ENCODE data around the gene IL27RA. TPM values are rescaled to one million over a fixed set of nuclear protein-coding genes. Genes with fewer than 3 reads are reported as not detected.

IL27RA gene
- total RNA-seq, 1 experiment from 2014 or later = 18.3 TPM

DNA sequence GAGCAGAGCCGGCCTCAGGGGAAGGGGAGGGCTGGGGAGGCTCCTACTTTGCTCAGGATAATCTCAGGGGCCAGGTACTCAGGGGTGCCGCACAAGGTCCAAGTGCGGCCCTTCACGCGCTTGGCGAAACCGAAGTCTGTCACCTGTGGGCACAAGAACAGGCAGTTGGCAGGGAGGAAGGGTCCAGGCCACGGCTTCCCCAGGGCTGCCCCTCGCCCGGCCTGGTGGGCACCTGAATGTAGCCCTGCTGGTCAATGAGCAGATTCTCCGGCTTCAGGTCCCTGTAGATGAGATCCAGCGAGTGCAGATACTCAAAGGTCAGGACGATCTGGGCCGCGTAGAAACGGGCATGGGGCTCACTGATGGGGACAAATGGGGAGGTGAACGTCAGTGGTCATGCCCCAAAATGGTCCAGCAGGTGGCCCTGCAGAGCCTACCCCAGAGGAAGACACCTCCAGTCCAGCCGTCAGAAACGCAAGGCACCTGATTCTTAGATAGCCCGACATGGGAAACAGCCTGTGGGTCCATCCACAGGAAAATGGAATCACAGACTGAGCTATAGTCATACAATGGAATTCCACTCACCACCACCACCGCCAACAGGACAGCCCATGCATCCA is 66.1 kb downstream of the IL27RA start:
- intact Hi-C loops (cut with micrococcal nuclease) = no loop called here
- peak; percentile 64 for ATAC-seq
- TF ChIP-seq RAD21 (IDR thresholded peaks at IDR 0.05; ENCODE audit: low read depth) (peak; percentile 30; the same call in 1 of the 2 replicates), ZFX (IDR thresholded peaks at IDR 0.05) (no peak)
- TF ChIP-seq, protein P1, sequence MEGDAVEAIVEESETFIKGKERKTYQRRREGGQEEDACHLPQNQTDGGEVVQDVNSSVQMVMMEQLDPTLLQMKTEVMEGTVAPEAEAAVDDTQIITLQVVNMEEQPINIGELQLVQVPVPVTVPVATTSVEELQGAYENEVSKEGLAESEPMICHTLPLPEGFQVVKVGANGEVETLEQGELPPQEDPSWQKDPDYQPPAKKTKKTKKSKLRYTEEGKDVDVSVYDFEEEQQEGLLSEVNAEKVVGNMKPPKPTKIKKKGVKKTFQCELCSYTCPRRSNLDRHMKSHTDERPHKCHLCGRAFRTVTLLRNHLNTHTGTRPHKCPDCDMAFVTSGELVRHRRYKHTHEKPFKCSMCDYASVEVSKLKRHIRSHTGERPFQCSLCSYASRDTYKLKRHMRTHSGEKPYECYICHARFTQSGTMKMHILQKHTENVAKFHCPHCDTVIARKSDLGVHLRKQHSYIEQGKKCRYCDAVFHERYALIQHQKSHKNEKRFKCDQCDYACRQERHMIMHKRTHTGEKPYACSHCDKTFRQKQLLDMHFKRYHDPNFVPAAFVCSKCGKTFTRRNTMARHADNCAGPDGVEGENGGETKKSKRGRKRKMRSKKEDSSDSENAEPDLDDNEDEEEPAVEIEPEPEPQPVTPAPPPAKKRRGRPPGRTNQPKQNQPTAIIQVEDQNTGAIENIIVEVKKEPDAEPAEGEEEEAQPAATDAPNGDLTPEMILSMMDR (IDR thresholded peaks at IDR 0.05 in 2 of 3, conservative IDR thresholded peaks at IDR 0.05 in 1 of 3; ENCODE audit: borderline replicate concordance in 1 of 3, insufficient read depth in 1 of 3, low read depth in 2 of 3, low read length in 2 of 3) = peak; percentile 10 to 32 (median 32); a peak in 3 of 6 replicates

GRCh38 chr19:14101003-14101545 is 69.5 kb downstream of the IL27RA start:
- RAD21 ChIA-PET (ENCODE audit: low non-redundant PET in 1 of 2, low total read pairs in 2 of 2, uncharacterized antibody in 2 of 2, unreplicated experiment in 2 of 2) = no interaction called here
- no peak overlapping the region for H3K27ac ChIP-seq (ENCODE audit: low read depth, low read length)
- no peaks in the 10 kb centered on the region for H4K20me1 ChIP-seq (ENCODE audit: insufficient read depth)
- DNase-seq (ENCODE audit: low read depth, low spot score) (no peak), ATAC-seq (no peak)
- no peak overlapping the region for H3K4me3 ChIP-seq (replicated peaks in 1 of 2; ENCODE audit: low read depth in 1 of 2, low read length in 2 of 2)
- CTCF ChIA-PET = no interaction called here
- no peaks in the 10 kb centered on the region for H3K79me2 ChIP-seq (ENCODE audit: insufficient read depth, low read length)
- intact Hi-C loops (cut with micrococcal nuclease) = no loop called here
- H3K9me2 ChIP-seq (ENCODE audit: insufficient read depth) = no peaks in the 10 kb centered on the region
- peaks cover 8 to 18% of the 10 kb centered on the region in 2 experiments for H3K36me3 ChIP-seq (ENCODE audit: control insufficient read depth in 1 of 2, insufficient read depth in 2 of 2, low read length in 2 of 2)
- 0 out of 4 replicates have a peak, but pooled peaks cover 0 to 4% of the 10 kb centered on the region in 2 experiments for H3K4me1 ChIP-seq (ENCODE audit: control insufficient read depth in 1 of 2, insufficient read depth in 2 of 2, low read length in 2 of 2)
- H3K27me3 ChIP-seq (ENCODE audit: insufficient read depth, low read length) = no peaks in the 10 kb centered on the region
- H3K4me2 ChIP-seq (ENCODE audit: low read length) = no peak overlapping the region
- TF ChIP-seq ZFX (IDR thresholded peaks at IDR 0.05) (no peak), ATF3 (IDR thresholded peaks at IDR 0.05) (no peak), POLR2AphosphoS5 (IDR thresholded peaks at IDR 0.05; ENCODE audit: low read depth, low read length) (no peak), EZH2phosphoT487 (IDR thresholded peaks at IDR 0.05; ENCODE audit: borderline replicate concordance) (no peak)
- BruUV-seq (replicated peaks) = no TSS peak
- POLR2A ChIA-PET = no interaction called here
- H3K9me3 ChIP-seq (ENCODE audit: control insufficient read depth in 1 of 2, insufficient read depth in 1 of 2, low read depth in 1 of 2, low read length in 2 of 2) = no peaks in the 10 kb centered on the region
- H2AFZ ChIP-seq (ENCODE audit: low read depth, low read length, poor library complexity, severe bottlenecking) = no peak overlapping the region
- no peak overlapping the region for H3K9ac ChIP-seq (ENCODE audit: low read length)

More for the DNA sequence above, 66.1 kb downstream of the IL27RA start:
- Histone ChIP-seq H3K4me3 (replicated peaks in 1 of 2; ENCODE audit: low read depth in 1 of 2, low read length in 2 of 2) (no peak overlapping the region), H4K20me1 (ENCODE audit: insufficient read depth) (no peaks in the 10 kb centered on the region), H2AFZ (ENCODE audit: low read depth, low read length, poor library complexity, severe bottlenecking) (no peak overlapping the region), H3K36me3 (ENCODE audit: control insufficient read depth in 1 of 2, insufficient read depth in 2 of 2, low read length in 2 of 2) (peaks cover 6 to 18% of the 10 kb centered on the region in 2 experiments), H3K9me3 (ENCODE audit: control insufficient read depth in 1 of 2, insufficient read depth in 1 of 2, low read depth in 1 of 2, low read length in 2 of 2) (peaks cover 3 to 7% of the 10 kb centered on the region in 2 experiments; a peak in 1 of 4 replicates), H3K4me2 (ENCODE audit: low read length) (no peak overlapping the region), H3K4me1 (ENCODE audit: control insufficient read depth in 1 of 2, insufficient read depth in 2 of 2, low read length in 2 of 2) (0 out of 4 replicates have a peak, but pooled peaks cover 0 to 4% of the 10 kb centered on the region in 2 experiments), H3K27ac (ENCODE audit: low read depth, low read length) (no peak overlapping the region), H3K79me2 (ENCODE audit: insufficient read depth, low read length) (no peaks in the 10 kb centered on the region), H3K9ac (ENCODE audit: low read length) (no peak overlapping the region), H3K27me3 (ENCODE audit: insufficient read depth, low read length) (no peaks in the 10 kb centered on the region), H3K9me2 (ENCODE audit: insufficient read depth) (no peaks in the 10 kb centered on the region)
- ChIA-PET RAD21 (ENCODE audit: low non-redundant PET in 1 of 2, low total read pairs in 2 of 2, uncharacterized antibody in 2 of 2, unreplicated experiment in 2 of 2) (no interaction called here), CTCF (no interaction called here), POLR2A (no interaction called here)
- BruUV-seq (replicated peaks) = no TSS peak
- DNase-seq (ENCODE audit: low read depth, low spot score) = no peak

Measured in HCT116 (cell line).